GM12865 (cell line): ENCODE results near the gene SORBS1.

Source experiments
- DNase-seq: peaks from one replicate; pipeline ENCODE4 v3.0.0; 2010; ENCODE audit warnings: low read depth
- H3K4me3 ChIP-seq: 2 replicates; pipeline ENCODE4 v1.5.1; 2011; ENCODE audit warnings: mild to moderate bottlenecking, low read depth, low read length, control low read depth
- TF ChIP-seq, protein P1 (sequence below): IDR thresholded peaks from 2 replicates; pipeline ENCODE4 v1.5.1; 2011; ENCODE audit warnings: low read length, control low read depth, low read depth, inconsistent platforms; ENCODE audit not compliant: insufficient read depth; ENCODE audit errors: missing control alignments

The SORBS1 gene

GRCh38 chr10:95574649-95575365, 13.6 kb upstream of the SORBS1 start:
- TF ChIP-seq, protein P1, sequence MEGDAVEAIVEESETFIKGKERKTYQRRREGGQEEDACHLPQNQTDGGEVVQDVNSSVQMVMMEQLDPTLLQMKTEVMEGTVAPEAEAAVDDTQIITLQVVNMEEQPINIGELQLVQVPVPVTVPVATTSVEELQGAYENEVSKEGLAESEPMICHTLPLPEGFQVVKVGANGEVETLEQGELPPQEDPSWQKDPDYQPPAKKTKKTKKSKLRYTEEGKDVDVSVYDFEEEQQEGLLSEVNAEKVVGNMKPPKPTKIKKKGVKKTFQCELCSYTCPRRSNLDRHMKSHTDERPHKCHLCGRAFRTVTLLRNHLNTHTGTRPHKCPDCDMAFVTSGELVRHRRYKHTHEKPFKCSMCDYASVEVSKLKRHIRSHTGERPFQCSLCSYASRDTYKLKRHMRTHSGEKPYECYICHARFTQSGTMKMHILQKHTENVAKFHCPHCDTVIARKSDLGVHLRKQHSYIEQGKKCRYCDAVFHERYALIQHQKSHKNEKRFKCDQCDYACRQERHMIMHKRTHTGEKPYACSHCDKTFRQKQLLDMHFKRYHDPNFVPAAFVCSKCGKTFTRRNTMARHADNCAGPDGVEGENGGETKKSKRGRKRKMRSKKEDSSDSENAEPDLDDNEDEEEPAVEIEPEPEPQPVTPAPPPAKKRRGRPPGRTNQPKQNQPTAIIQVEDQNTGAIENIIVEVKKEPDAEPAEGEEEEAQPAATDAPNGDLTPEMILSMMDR = no peak
- no peak for DNase-seq
- no peak overlapping the region for H3K4me3 ChIP-seq

GRCh38 chr10:95573964-95574604, 12.9 kb upstream of the SORBS1 start:
- no peak for DNase-seq
- H3K4me3 ChIP-seq = no peak overlapping the region
- TF ChIP-seq, protein P1 = no peak

- no peak for DNase-seq
- TF ChIP-seq, protein P1 = no peak
Measured at GRCh38 chr10:95573527-95573926, 12.4 kb upstream of the SORBS1 start.

GRCh38 chr10:95572131-95572820, 11.1 kb upstream of the SORBS1 start:
- no peak for DNase-seq
- TF ChIP-seq, protein P1 = no peak
- no peak overlapping the region for H3K4me3 ChIP-seq

More at GRCh38 chr10:95573527-95573926, 12.4 kb upstream of the SORBS1 start:
- H3K4me3 ChIP-seq = no peak overlapping the region

DNA sequence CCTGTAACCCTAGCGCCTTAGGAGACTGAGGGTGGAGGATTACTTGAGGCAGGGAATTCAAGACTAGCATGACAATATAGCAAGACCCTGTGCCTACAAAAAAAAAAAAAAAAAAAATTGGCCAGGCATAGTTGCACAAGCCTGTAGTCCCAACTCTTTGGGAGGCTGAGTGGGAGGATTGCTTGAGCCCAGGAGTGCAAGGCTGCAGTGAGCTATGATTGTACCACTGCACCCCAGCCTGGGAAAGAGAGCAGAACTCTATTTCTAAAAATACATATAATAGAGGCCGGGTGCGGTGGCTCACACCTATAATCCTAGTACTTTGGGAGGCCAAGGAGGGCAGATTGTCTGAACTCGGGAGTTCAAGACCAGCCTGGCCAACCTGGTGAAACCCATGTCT, 10.2 kb upstream of the SORBS1 start:
- DNase-seq = no peak
- no peak overlapping the region for H3K4me3 ChIP-seq
- TF ChIP-seq, protein P1 = no peak

GRCh38 chr10:95569368-95569767, 8.2 kb upstream of the SORBS1 start:
- H3K4me3 ChIP-seq = no peak overlapping the region
- TF ChIP-seq, protein P1 = no peak
- no peak for DNase-seq
